Esophagus squamous epithelium (tissue), 5 donors: ENCODE data around the gene HDAC6. TPM values are rescaled to one million over a fixed set of nuclear protein-coding genes. Genes with fewer than 3 reads are reported as not detected.

Experiments used
- DNase-seq: peaks from one replicate; lab custom pipeline; 2025; lab: John Stamatoyannopoulos, UW
- H3K27ac ChIP-seq, 4 donors: fragments of 200-600 bp; sonication (generic); one replicate each; pipeline ENCODE4 v1.5.1; 2016 to 2019; ENCODE audit warnings: mild to moderate bottlenecking in 1 of 4
- H3K27me3 ChIP-seq, 4 donors: fragments of 200-600 bp; sonication (generic); 1 replicate in 3 of 4; 2 replicates in 1 of 4; pipeline versions ENCODE4 v1.5.1 to v1.6.0; 2017 to 2021; ENCODE audit warnings: antibody characterized with exemption in 1 of 4
- H3K36me3 ChIP-seq, 3 donors: fragments of 200-600 bp; sonication (generic); one replicate each; pipeline ENCODE4 v1.5.1; 2016 to 2019
- H3K4me1 ChIP-seq, 3 donors: fragments of 200-600 bp; sonication (generic); one replicate each; pipeline ENCODE4 v1.5.1; 2017 to 2019
- H3K4me3 ChIP-seq, 4 donors: fragments of 200-600 bp; sonication (generic); 1 replicate in 3 of 4; 2 replicates in 1 of 4; pipeline ENCODE4 v1.5.1; 2016 to 2019; ENCODE audit warnings: mild to moderate bottlenecking in 2 of 4, moderate library complexity in 1 of 4
- H3K9me3 ChIP-seq, 3 donors: fragments of 200-600 bp; sonication (generic); one replicate each; pipeline ENCODE4 v1.5.1; 2016 to 2019
- CTCF ChIP-seq, 6 experiments: fragments of 450-650 bp in 4 of 6; fragments of 200-600 bp in 2 of 6; sonication (generic) in 2 of 6; IDR thresholded peaks; one replicate each; pipeline ENCODE4 v1.5.1; 2016 to 2019; ENCODE audit warnings: antibody characterized with exemption in 6 of 6, mild to moderate bottlenecking in 4 of 6, moderate library complexity in 4 of 6
- POLR2A ChIP-seq, 4 donors: fragments of 450-650 bp; IDR thresholded peaks; one replicate each; pipeline ENCODE4 v1.6.1; 2017; ENCODE audit warnings: antibody characterized with exemption in 4 of 4, mild to moderate bottlenecking in 4 of 4, moderate library complexity in 3 of 4
- WGBS, 2 donors: methylation state at CpG; one replicate each; pipeline ENCODE4 v1.1.5; 2018; 5-methylcytosine and 5-hydroxymethylcytosine counted together
- intact Hi-C: fragments of 100-400 bp; cut with DNase I; formaldehyde crosslinking; loops from one replicate; pipeline ENCODE4 v1.15.0; 2022
- total RNA-seq, 4 donors: library from RNA; depleted of rRNA; stranded (reverse); fragments of >200 nt; gene quantifications; one replicate each; pipeline ENCODE4 v1.1.0, GENCODE V29; 2016
- donor health status: DM: yes; HTN: yes; CAD: no.

HDAC6 gene
- total RNA-seq, 4 donors from 2014 or later: 39.9 to 54.9 (median 48.2) TPM

- TF ChIP-seq CTCF (IDR thresholded peaks at IDR 0.05) (no peak), POLR2A (IDR thresholded peaks at IDR 0.05) (no peak)
- Histone ChIP-seq H3K27ac (no peak overlapping the region), H3K4me3 (no peak overlapping the region), H3K9me3 (peaks cover 0 to 6% (median 0%) of the 10 kb centered on the region in 3 donors), H3K4me1 (peaks cover 0 to 21% (median 0%) of the 10 kb centered on the region in 3 donors), H3K27me3 (peaks cover 0 to 53% (median 0%) of the 10 kb centered on the region in 4 donors), H3K36me3 (peaks cover 0 to 27% (median 0%) of the 10 kb centered on the region in 3 donors)
- WGBS, 2 donors: 56 to 70% methylated on average over 4 of the region's 4 CpGs
- no peak for DNase-seq
- intact Hi-C loops: no loop called here
Measured at GRCh38 chrX:48827654-48827968, 25.7 kb downstream of the HDAC6 start.

- Histone ChIP-seq H3K4me1 (peaks cover 0 to 21% (median 0%) of the 10 kb centered on the region in 3 donors), H3K36me3 (peaks cover 0 to 11% (median 0%) of the 10 kb centered on the region in 3 donors), H3K4me3 (no peak overlapping the region), H3K9me3 (peaks cover 0 to 6% (median 0%) of the 10 kb centered on the region in 3 donors), H3K27me3 (peaks cover 0 to 69% (median 4%) of the 10 kb centered on the region in 4 donors), H3K27ac (no peak overlapping the region)
- intact Hi-C loops: no loop called here
- TF ChIP-seq POLR2A (IDR thresholded peaks at IDR 0.05): no peak
- 57 to 83% methylated on average over 1 to 2 of the region's 24 CpGs for WGBS, 2 donors
- DNase-seq: no peak
Measured at GRCh38 chrX:48829016-48829735, 27.3 kb downstream of the HDAC6 start.

DNA sequence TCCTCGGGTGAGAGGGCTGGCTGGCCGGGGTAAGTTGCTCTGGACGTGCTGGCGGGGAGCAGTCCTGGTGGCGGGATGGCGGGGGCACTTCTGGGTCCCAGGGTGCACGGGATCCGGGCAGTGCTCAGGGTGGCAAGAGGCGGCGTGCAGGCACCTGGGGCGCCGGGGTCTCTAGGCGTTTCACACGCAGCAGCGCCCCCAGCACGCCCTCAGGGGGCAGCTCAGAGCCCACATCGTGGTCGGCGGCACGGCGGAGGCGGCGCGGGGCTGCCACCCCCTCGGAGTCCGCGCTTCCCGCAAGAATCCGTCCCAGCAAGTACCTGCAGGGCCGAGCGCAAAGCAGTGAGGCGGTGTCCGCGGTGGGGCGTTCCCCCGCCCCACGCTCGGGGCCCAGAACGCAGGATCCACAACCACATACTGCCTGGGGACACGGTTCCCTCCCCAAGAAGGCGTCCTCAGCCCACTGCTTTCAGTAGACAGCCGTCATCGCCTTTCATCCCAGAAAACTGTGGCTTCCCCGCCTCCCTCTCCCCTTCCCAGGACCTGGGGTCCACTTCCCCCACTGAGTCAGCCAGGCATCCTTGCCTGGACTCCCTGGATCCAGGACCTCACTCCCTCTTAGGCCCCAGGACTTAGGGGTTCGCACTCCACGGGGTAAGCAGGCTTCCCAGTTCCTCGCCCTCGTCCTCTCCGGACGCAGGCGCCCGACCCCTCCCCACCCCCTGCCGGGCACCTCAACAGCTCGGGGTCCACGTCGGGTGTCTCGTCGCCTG is 29.5 kb downstream of the HDAC6 start:
- Histone ChIP-seq H3K27ac (no peak overlapping the region), H3K4me1 (peaks cover 0 to 30% (median 3%) of the 10 kb centered on the region in 3 donors), H3K36me3 (no peaks in the 10 kb centered on the region), H3K4me3 (no peak overlapping the region), H3K27me3 (peaks cover 0 to 81% (median 5%) of the 10 kb centered on the region in 4 donors), H3K9me3 (no peaks in the 10 kb centered on the region)
- no CpG with 5 or more reads among the region's 58 CpGs for WGBS, 2 donors
- intact Hi-C loops: no loop called here
- TF ChIP-seq POLR2A (IDR thresholded peaks at IDR 0.05): no peak
- no peak for TF ChIP-seq CTCF (IDR thresholded peaks at IDR 0.05)
- DNase-seq: no peak

GRCh38 chrX:48831909-48832291 is 30.0 kb downstream of the HDAC6 start:
- H3K4me1 ChIP-seq: peaks cover 0 to 24% (median 3%) of the 10 kb centered on the region in 3 donors
- H3K9me3 ChIP-seq: no peaks in the 10 kb centered on the region
- intact Hi-C loops: no loop called here
- no peaks in the 10 kb centered on the region for H3K36me3 ChIP-seq
- peaks cover 0 to 75% (median 5%) of the 10 kb centered on the region in 4 donors for H3K27me3 ChIP-seq
- WGBS, 2 donors: no CpG with 5 or more reads among the region's 57 CpGs
- H3K4me3 ChIP-seq: no peak overlapping the region
- no peak for TF ChIP-seq CTCF (IDR thresholded peaks at IDR 0.05)
- no peak for TF ChIP-seq POLR2A (IDR thresholded peaks at IDR 0.05)
- H3K27ac ChIP-seq: no peak overlapping the region
- DNase-seq: no peak

- Histone ChIP-seq H3K4me1 (peaks cover 0 to 22% (median 3%) of the 10 kb centered on the region in 3 donors), H3K27me3 (peaks cover 0 to 68% (median 5%) of the 10 kb centered on the region in 4 donors), H3K4me3 (no peak overlapping the region), H3K27ac (no peak overlapping the region), H3K9me3 (no peaks in the 10 kb centered on the region), H3K36me3 (no peaks in the 10 kb centered on the region)
- intact Hi-C loops: no loop called here
- WGBS, 2 donors: 36 to 51% methylated on average over 9 of the region's 9 CpGs
- no peak for TF ChIP-seq POLR2A (IDR thresholded peaks at IDR 0.05)
- TF ChIP-seq CTCF (IDR thresholded peaks at IDR 0.05): no peak
- no peak for DNase-seq
Measured at GRCh38 chrX:48833542-48834138, 31.8 kb downstream of the HDAC6 start.
